HuH-7 (cell line): ENCODE measurements around the gene SYCP2L.
"Not testable (repeated sequence)": the region's sequence is repeated elsewhere in the genome, so short reads cannot be mapped to it uniquely, and the experiment has no call there.

Source experiments
- DNase-seq: peaks from one replicate; pipeline ENCODE4 v3.0.0; 2011; ENCODE audit warnings: low spot score

SYCP2L gene

GRCh38 chr6:10886691-10887502 is at the start of gene SYCP2L:
TSS of gene SYCP2L (plus strand) at chr6:10887052. CDS start at chr6:10887127, 75 bp downstream.
- peak; percentile 51 for DNase-seq

- no peak for DNase-seq
These were observed 49.2 kb upstream of the SYCP2L start for GRCh38 chr6:10837622-10837994.

- DNase-seq = peak; percentile 77
These were observed 48.7 kb upstream of the SYCP2L start, which contains the start of gene MAK for GRCh38 chr6:10837995-10838793. TSS of gene MAK (minus strand) at chr6:10838539. CDS start at chr6:10830648, 7,891 bp downstream.

- no peak for DNase-seq
These were observed 48.0 kb upstream of the SYCP2L start for GRCh38 chr6:10838794-10839333.

GRCh38 chr6:10843554-10843953 is 43.3 kb upstream of the SYCP2L start:
- no peak for DNase-seq

- no peak for DNase-seq
These were observed 39.2 kb upstream of the SYCP2L start for GRCh38 chr6:10847684-10848083.

- DNase-seq = no peak
These were observed 37.0 kb upstream of the SYCP2L start for GRCh38 chr6:10849901-10850300.

GRCh38 chr6:10850728-10851127 is 36.1 kb upstream of the SYCP2L start:
- DNase-seq = no peak

GRCh38 chr6:10852361-10852960 is 34.4 kb upstream of the SYCP2L start:
- no peak for DNase-seq

GRCh38 chr6:10853849-10854300 is 33.0 kb upstream of the SYCP2L start:
- DNase-seq = not testable (repeated sequence)

DNA sequence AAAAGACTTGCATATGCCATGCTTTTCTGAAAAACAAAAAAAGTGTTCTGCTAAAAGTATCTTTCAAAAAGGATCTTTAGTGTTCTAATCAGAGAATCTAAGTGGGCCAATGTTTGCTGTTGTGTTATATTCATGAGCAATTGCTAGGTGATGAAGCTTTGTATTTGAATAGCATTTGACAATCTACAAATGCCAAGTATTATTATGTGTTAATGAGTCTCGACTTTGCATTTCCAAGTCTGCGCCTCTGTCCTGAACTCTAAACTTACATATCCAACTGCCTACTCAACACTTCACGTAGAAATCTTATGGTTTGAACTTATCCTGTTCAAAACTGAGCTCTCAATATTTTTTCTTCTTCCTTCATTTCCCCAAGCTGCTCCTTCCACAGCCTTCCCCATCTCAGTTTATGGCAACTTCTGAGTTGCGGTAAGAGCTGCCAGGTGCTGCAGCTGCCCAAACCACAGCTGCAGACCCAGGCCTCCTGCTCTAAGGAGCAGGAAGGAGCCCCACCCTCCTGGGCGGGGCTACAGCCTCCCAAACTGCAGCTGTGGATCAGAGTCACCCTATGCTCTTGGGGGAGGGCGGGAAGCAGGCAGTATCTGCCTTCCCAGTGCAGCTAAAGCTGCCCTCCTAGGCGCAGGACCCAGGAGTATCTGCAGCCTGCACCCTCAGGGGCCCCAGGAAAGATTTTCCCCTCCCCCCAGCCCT is 31.8 kb upstream of the SYCP2L start:
- DNase-seq = no peak

DNA sequence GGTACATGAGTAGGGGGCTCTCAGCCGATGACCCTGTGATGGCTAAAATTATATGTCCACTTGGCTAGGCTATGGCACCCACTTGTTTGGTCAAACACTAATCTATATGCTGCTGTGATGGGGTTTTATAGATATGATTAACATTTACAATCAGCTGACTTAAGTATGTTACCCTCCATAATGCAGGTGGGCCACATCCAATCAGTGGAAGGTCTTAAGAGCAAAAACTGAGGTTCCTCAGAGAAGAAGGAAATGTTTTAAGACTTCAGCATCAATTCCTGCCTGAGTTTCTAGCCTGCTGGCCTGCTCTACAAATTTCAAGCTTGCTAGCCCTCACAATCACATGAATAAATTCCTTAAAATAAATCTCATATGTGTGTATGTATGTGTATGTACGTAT is 29.6 kb upstream of the SYCP2L start:
- no peak for DNase-seq

GRCh38 chr6:10861086-10861485 is 25.8 kb upstream of the SYCP2L start:
- DNase-seq = no peak

DNA sequence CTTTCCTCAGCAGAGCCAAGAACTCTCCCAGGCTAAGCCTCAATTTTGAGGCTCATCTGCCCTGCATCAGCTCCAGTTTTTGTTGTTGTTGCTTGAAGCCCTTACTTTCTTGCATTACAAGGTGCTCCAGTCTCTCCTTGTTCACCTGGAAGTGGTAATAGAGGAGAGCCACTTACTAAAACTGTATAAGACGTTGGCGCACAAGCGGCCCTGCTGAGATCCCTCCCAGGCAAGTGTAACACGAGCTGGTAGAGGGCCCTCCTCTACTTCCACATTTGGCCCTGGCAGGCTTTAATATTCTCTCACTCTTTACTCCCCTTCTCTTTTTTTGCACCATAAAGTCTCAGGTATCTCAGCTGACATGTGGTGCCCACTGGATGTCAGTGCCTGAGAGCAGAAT is 24.5 kb upstream of the SYCP2L start:
- DNase-seq = no peak

DNA sequence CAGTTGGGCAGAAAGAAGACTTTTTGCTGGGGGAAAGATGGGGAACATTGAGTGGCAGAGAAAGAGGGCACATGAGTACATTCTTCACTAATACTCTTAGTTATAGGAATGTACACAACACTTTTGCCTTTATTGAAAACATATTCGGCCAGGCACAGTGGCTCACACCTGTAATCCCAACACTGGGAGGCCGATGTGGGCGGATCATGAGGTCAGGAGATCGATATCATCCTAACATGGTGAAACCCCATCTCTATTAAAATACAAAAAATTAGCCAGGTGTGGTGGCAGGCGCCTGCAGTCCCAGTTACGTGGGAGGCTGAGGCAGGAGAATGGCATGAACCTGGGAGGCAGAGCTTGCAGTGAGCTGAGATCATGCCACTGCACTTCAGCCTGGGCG is 23.8 kb upstream of the SYCP2L start:
- DNase-seq = not testable (repeated sequence)

GRCh38 chr6:10866709-10867108 is 20.1 kb upstream of the SYCP2L start:
- DNase-seq = not testable (repeated sequence)

GRCh38 chr6:10867952-10868351 is 18.9 kb upstream of the SYCP2L start:
- DNase-seq = no peak

- no peak for DNase-seq
These were observed 13.5 kb upstream of the SYCP2L start for GRCh38 chr6:10873374-10873773.

GRCh38 chr6:10874207-10874606 is 12.6 kb upstream of the SYCP2L start:
- DNase-seq = no peak

DNA sequence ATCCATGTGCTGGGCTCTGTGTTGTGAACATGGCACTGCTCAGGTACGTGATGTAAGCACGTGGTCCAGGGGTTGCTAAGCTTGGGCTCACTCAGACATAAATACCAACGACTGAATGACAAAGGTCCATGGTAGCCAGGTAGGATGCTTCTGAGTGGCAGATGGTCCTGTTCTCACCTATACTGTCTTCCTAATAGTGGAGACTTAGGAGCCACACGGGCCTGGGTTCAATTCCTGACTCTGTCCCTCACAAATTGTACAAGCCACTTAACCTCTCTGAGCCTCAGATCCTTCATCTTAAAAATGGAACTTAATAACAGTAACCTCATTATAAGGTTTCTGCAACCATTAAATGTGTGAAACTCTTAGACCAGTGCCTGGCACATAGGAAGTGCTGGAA is 11.8 kb upstream of the SYCP2L start:
- DNase-seq = no peak

GRCh38 chr6:10877012-10877411 is 9.8 kb upstream of the SYCP2L start:
- no peak for DNase-seq

DNA sequence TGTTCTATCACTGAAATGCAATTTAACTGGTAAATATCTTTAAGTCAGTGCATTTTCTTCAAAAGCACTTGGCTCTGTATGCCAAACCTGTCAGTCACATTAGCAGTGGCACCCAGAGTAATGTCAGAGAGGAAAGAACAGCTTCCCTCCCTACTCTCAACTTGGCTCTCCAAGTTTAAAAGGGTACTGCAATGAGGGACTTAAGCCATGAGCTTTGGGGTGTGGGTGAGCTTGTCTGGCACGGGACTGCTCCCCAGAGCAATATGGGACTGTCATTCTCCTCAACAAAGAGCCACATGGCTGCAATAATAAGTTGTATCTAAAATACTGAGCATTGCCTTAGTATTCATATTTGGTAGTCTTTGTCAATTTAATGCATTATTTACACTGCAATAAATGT is 9.0 kb upstream of the SYCP2L start:
- DNase-seq = no peak
